Central memory CD8-positive, alpha-beta T cell (primary cell): ENCODE measurements around the gene PKHD1.
"Not testable (repeated sequence)": the region's sequence is repeated elsewhere in the genome, so short reads cannot be mapped to it uniquely, and the experiment has no call there.

Experiments
- ATAC-seq: fragments of 150-1000 bp; cut with Tn5 transposase; replicated peaks from 2 replicates; pipeline ENCODE4 v1.10.0; 2022; ENCODE audit warnings: mild to moderate bottlenecking, moderate FRiP score, moderate number of reproducible peaks; ENCODE audit not compliant: poor library complexity, severe bottlenecking; ENCODE audit errors: extremely low read depth
- DNase-seq, 2 donors: peaks; one replicate each; pipeline ENCODE4 v3.0.0; 2021; ENCODE audit warnings: low spot score in 2 of 2
- H3K27ac Mint-ChIP-seq: one replicate; pipeline ENCODE4 v1.8.0; 2022; ENCODE audit warnings: low read depth, mild to moderate bottlenecking, moderate library complexity, mixed read lengths
- H3K27me3 Mint-ChIP-seq: one replicate; pipeline ENCODE4 v1.8.0; 2022; ENCODE audit warnings: mixed read lengths
- H3K36me3 Mint-ChIP-seq: one replicate; pipeline ENCODE4 v1.8.0; 2022; ENCODE audit warnings: mild to moderate bottlenecking, moderate library complexity, mixed read lengths; ENCODE audit not compliant: insufficient read depth
- H3K4me1 Mint-ChIP-seq: one replicate; pipeline ENCODE4 v1.8.0; 2022; ENCODE audit warnings: mixed read lengths
- H3K4me3 Mint-ChIP-seq: one replicate; pipeline ENCODE4 v1.8.0; 2022; ENCODE audit warnings: mild to moderate bottlenecking, moderate library complexity, mixed read lengths
- H3K9me3 Mint-ChIP-seq: one replicate; pipeline ENCODE4 v1.8.0; 2022; ENCODE audit warnings: mixed read lengths

Gene PKHD1

DNA sequence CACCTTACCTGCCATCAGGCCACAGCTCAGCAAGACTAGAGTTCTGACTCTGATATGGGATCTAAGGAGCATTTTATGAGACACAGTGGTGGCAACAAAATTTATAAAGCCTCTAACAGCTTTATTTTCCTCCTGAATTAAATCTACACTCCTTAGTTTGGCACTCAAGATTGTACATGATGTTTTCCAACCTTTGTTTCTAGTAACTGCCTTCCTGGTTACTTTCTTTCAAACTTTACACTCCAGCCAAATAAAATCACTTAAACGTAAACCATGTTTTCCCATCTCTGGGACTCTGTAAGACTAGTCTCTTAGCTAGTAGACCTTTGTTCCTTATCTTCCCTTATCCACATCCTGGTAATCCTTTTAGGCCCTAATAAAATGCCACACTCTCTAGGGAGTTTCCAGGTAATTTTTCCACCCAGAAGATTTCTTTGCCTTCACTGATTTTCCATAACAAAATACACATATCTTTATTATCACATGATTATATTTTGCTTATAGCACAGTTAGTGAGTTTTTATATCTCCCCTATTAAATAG is 92.1 kb downstream of the PKHD1 start:
- Mint-ChIP-seq H3K4me1 (no peaks in the 10 kb centered on the region), H3K27me3 (peaks cover 66% of the 10 kb centered on the region), H3K27ac (no peak overlapping the region), H3K9me3 (no peaks in the 10 kb centered on the region), H3K4me3 (no peak overlapping the region), H3K36me3 (peaks cover 2% of the 10 kb centered on the region)
- no peak for ATAC-seq
- no peak for DNase-seq

DNA sequence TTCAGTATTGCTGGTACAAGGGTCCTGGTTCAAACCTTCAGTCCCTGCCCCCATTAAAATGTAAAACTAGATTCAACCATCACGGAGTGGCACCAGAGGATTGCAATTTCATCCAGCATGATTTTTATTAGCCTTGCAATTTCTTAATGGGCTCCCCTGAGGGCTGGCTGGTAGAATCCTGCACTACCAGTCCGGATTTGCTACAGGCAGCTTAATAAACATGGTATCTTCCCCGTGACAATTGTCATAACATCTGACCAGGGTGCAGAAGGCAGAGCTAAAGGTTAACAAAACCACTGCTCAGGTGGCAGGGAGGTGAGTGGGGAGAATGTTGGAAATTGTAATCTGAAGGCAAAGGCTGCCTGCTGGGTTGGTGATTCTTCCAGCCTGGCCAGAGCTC is 94.5 kb downstream of the PKHD1 start:
- DNase-seq (no peak), ATAC-seq (no peak)
- peaks cover 2% of the 10 kb centered on the region for H3K36me3 Mint-ChIP-seq
- H3K9me3 Mint-ChIP-seq = no peaks in the 10 kb centered on the region
- H3K4me1 Mint-ChIP-seq = no peaks in the 10 kb centered on the region
- H3K4me3 Mint-ChIP-seq = no peak overlapping the region
- no peak overlapping the region for H3K27ac Mint-ChIP-seq
- H3K27me3 Mint-ChIP-seq = peaks cover 47% of the 10 kb centered on the region

DNA sequence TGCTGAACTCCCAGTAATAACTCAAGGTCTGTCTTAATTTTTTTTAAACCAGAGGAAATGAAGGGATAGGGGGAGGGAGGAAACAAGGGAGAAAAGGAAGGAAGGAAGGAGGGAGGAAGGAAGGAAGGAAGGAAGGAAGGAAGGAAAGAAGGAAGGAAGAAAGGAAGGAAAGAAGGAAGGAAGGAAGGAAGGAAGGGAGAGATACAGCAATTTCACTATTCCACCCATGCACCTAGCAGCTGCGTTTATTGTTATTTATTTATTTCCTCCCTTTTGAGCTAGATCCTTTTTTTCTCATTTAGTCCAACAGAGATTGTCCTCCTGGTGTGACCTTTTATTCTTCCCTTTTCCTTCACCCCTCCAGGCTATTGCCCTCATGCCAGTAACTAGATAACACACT is 97.6 kb downstream of the PKHD1 start:
- no peaks in the 10 kb centered on the region for H3K9me3 Mint-ChIP-seq

DNA sequence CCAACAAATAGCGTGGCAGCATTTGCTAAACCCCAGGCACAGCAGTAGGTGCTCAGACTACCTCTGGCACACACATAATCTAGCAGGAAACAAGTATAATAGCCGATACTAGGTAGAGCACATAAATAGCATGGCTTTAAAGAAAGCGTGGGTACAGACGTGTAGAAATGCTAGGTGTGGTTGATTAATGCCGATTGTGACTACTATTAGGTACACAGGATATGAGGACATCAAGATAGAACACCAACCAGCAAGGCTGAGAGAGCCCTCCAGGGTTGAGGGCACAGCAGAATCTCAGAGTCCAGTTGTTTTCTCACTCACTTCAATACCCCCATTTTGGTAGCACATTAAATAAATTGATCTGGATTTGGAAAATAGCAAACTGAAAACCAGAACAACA is 100.5 kb downstream of the PKHD1 start:
- H3K9me3 Mint-ChIP-seq = no peaks in the 10 kb centered on the region
- ATAC-seq (no peak), DNase-seq (no peak)
- no peaks in the 10 kb centered on the region for H3K27me3 Mint-ChIP-seq
- no peak overlapping the region for H3K4me3 Mint-ChIP-seq
- H3K36me3 Mint-ChIP-seq = no peaks in the 10 kb centered on the region
- H3K27ac Mint-ChIP-seq = no peak overlapping the region
- H3K4me1 Mint-ChIP-seq = no peaks in the 10 kb centered on the region

More for the DNA sequence above, 97.6 kb downstream of the PKHD1 start:
- ATAC-seq (no peak), DNase-seq (no peak)
- Mint-ChIP-seq H3K4me1 (no peaks in the 10 kb centered on the region), H3K4me3 (no peak overlapping the region), H3K27ac (no peak overlapping the region), H3K36me3 (no peaks in the 10 kb centered on the region), H3K27me3 (peaks cover 23% of the 10 kb centered on the region)

DNA sequence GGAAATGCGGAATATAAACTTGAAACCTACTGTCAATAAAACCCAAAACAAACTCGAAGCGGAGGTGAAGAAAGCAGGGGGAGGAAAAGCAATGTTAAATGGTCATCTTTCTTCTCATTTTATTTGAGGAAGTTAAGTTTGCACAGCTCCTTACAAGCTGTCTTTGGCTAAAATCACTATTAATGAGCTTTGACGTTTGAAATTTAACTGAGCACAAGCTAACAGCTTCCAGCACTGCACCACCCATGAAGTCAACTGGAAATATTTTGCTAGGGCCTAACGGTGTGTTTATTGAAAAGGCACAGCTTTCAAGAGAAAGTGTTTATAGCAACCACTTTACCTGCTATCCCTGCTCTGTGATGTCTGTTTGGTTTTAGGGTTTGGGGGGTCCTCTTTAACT is 103.8 kb downstream of the PKHD1 start:
- H3K9me3 Mint-ChIP-seq = no peaks in the 10 kb centered on the region
- no peaks in the 10 kb centered on the region for H3K27me3 Mint-ChIP-seq
- no peak overlapping the region for H3K27ac Mint-ChIP-seq
- no peak for ATAC-seq
- no peak for DNase-seq
- H3K4me3 Mint-ChIP-seq = no peak overlapping the region
- H3K36me3 Mint-ChIP-seq = no peaks in the 10 kb centered on the region
- no peaks in the 10 kb centered on the region for H3K4me1 Mint-ChIP-seq

DNA sequence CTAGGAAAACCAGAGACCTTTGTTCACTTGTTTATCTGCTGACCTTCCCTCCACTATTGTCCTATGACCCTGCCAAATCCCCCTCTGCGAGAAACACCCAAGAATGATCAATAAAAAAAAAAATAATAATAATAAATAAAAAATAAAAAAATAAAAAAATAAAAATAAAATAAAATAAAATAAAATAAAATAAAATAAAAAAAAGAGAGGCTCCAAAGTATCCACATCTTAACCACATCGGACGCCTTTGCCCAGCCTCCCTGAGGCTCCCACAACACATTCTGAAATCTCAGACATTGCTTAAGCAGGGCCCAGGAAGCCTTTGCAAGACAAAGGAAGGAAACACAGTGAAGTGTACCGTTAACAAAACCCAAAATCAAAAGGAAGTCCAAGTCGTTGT is 104.7 kb downstream of the PKHD1 start:
- not testable (repeated sequence) for H3K27ac Mint-ChIP-seq, H3K9me3 Mint-ChIP-seq, H3K27me3 Mint-ChIP-seq, H3K4me3 Mint-ChIP-seq, ATAC-seq, DNase-seq, H3K4me1 Mint-ChIP-seq, H3K36me3 Mint-ChIP-seq

DNA sequence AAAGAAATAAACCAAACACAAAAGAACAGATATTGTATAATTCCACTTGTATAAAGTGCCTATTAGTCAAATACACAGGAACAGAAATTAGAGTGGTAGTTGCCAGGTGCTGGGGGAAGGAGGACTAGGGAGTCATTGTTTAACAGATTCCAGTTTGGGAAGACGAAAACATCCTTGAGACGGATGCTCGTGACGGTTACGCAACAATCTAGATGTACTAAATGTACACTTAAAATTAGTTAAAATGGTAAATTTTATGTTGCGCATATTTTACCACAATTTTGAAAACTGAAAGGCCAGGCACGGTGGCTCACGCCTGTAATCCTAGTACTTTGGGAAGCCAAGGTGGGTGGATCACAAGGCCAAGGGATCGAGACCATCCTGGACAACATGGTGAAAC is 111.0 kb downstream of the PKHD1 start:
- Mint-ChIP-seq H3K4me1 (no peaks in the 10 kb centered on the region), H3K27ac (no peak overlapping the region), H3K36me3 (peaks cover 2% of the 10 kb centered on the region), H3K4me3 (no peak overlapping the region), H3K9me3 (no peaks in the 10 kb centered on the region), H3K27me3 (peaks cover 24% of the 10 kb centered on the region)
- DNase-seq (no peak), ATAC-seq (no peak)

DNA sequence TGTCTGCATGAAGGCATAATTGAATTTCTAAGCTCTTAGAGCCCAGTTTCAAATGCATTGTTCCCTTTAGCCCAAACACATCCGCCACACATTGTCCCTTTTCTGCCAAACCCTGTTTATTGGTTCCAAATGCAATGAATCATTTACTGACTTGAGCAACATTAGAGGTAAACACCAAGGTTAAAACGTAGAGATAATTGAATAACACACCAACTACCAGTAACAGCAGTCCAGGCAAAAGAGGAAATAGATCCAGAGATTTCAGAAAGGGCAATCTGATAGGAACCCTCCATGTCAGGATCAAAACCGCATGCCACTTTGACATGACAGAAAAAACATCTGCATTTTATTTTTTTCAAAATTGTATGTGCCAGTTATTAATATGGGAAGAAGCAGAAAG is 114.8 kb downstream of the PKHD1 start:
- H3K27me3 Mint-ChIP-seq = peaks cover 35% of the 10 kb centered on the region
- H3K36me3 Mint-ChIP-seq = peaks cover 2% of the 10 kb centered on the region
- H3K4me3 Mint-ChIP-seq = no peak overlapping the region
- H3K27ac Mint-ChIP-seq = no peak overlapping the region
- no peaks in the 10 kb centered on the region for H3K9me3 Mint-ChIP-seq
- H3K4me1 Mint-ChIP-seq = no peaks in the 10 kb centered on the region
- DNase-seq = no peak
- no peak for ATAC-seq

DNA sequence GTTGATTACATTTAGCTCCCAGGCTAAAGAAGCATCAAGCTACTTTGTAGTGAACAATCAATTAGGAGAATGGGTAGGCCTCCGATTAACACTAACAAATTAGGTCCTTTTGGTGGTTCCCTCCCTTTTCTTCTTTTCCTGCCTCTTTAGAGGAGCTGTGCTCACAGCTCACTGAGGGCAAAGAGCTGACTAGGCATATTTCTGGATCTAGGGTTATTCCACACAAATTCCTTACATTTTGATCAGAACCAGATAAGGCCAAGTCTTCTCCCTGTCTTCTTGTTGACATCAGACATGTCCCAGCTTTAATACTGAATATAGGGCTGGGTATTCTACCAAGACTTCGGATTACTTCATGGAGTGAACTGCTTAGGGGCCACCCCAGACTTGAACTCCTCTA is 119.1 kb downstream of the PKHD1 start:
- peaks cover 38% of the 10 kb centered on the region for H3K27me3 Mint-ChIP-seq
- no peak for DNase-seq

DNA sequence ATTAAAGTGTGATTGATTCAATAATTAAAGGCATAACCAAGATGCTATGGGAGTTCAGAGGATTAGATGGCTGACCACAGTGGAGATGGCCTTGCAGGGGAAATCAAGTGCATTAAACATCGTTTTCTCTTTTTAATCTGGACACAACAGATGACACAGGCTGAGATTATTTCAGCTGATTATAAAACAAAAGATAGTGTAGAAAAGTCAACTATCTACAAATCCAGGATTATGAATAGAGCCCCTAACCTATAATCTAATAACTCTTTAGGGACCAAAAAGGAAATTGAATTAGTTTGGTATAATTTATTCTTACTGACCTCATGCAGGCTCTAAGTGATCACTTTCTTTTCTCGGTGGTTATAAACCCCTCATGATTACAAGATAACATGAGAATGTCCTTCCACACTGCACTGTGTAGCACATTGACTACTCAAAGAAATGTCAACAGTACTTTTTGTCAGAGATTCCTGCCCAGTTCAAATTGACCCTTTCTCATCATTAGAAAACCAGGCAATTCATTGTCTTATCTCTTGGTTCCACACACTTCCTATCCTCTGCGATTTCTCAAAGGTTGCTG is 122.1 kb downstream of the PKHD1 start:
- Mint-ChIP-seq H3K27ac (no peak overlapping the region), H3K36me3 (peaks cover 2% of the 10 kb centered on the region), H3K9me3 (no peaks in the 10 kb centered on the region), H3K27me3 (peaks cover 24% of the 10 kb centered on the region), H3K4me3 (no peak overlapping the region), H3K4me1 (no peaks in the 10 kb centered on the region)
- no peak for ATAC-seq
- DNase-seq = no peak

More for the DNA sequence above, 119.1 kb downstream of the PKHD1 start:
- ATAC-seq = no peak
- Mint-ChIP-seq H3K9me3 (no peaks in the 10 kb centered on the region), H3K4me3 (no peak overlapping the region), H3K36me3 (peaks cover under 1% of the 10 kb centered on the region), H3K27ac (no peak overlapping the region), H3K4me1 (no peaks in the 10 kb centered on the region)

DNA sequence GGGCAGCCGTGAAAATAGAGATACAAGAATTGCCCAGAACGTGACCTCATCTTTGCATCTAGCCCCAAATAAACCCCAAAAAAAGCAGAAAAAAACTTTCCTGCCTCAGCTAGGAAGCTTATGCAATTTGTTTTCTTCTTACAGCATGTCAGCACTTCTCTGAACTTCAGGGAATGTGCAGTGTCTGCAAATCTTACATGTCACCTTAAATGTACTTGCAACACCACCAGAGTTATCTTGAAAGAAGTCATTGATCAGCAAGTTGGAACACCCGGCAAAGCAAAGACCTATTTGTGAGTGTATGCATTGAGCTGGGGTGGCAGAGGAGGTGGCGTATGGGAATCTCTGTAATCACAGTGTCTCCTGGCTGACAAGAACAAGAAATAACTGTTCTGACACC is 123.4 kb downstream of the PKHD1 start:
- no peaks in the 10 kb centered on the region for H3K9me3 Mint-ChIP-seq
- H3K27me3 Mint-ChIP-seq = peaks cover 17% of the 10 kb centered on the region
- H3K4me3 Mint-ChIP-seq = no peak overlapping the region
- H3K27ac Mint-ChIP-seq = no peak overlapping the region
- H3K4me1 Mint-ChIP-seq = no peaks in the 10 kb centered on the region
- no peak for ATAC-seq
- peaks cover 2% of the 10 kb centered on the region for H3K36me3 Mint-ChIP-seq
- no peak for DNase-seq

DNA sequence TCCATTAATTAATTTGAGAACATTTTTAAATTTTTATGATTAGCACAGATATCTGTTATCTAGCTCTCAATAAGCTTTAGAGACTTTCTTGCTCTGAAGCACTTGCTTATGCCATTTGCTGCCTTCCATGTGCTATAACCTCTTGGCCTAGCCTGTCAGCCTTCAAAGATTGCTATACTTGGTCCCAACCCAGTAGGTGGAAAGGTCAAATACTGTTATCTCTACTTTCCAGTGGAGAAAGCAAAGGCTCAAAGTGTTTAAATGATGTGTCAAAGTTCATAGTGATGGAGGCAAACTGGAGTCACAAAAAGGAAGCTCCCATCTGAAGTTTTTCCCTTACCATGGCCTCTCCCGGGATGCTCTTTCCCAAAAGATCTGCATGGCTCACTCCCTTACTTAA is 125.1 kb downstream of the PKHD1 start:
- Mint-ChIP-seq H3K27ac (no peak overlapping the region), H3K36me3 (peaks cover 2% of the 10 kb centered on the region), H3K4me3 (no peak overlapping the region), H3K4me1 (no peaks in the 10 kb centered on the region), H3K9me3 (no peaks in the 10 kb centered on the region), H3K27me3 (peaks cover 12% of the 10 kb centered on the region)
- DNase-seq = no peak
- ATAC-seq = no peak

DNA sequence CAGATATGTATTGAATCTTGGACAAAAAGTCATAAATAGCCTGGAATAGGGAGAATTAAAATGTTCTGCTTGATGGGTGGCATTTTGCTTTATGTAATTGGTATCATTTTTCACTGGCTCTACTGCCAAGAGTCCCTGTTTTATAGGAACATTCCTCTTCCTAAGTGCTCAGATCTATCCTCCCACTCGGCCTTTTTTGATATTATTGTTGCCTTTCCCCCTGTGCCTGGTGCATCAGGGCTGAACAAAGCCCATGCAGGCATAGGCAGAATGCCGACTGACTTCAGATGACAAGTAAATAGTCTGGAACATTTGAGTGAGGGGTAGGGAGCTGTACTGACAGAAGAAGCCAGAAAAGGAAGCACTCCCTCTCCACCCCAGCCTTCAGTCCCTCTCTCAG is 127.0 kb downstream of the PKHD1 start:
- Mint-ChIP-seq H3K27me3 (peaks cover 7% of the 10 kb centered on the region), H3K4me3 (no peak overlapping the region), H3K36me3 (peaks cover 2% of the 10 kb centered on the region), H3K27ac (no peak overlapping the region), H3K9me3 (no peaks in the 10 kb centered on the region), H3K4me1 (no peaks in the 10 kb centered on the region)
- DNase-seq = no peak
- ATAC-seq = no peak
